Measurements from ENCODE around the gene FHAD1. TPM values are rescaled to one million over a fixed set of nuclear protein-coding genes. Genes with fewer than 3 reads are reported as not detected.
A peak's percentile ranks its signal among the peaks of the same experiment; 100 is the strongest.

Gene FHAD1
- total and polyA plus RNA-seq, 2 of the 13 experiments (the other 11 are each of a cell fraction or from before 2014, with no cell fraction given) = not detected

GRCh38 chr1:15354580-15354965 lies 107.5 kb downstream of the FHAD1 start:
- no peaks in the 10 kb centered on the region for H3K79me2 ChIP-seq (ENCODE audit: insufficient read depth, low read length)
- ChIA-PET CTCF (ENCODE audit: low intra/inter-chr PET ratio, low total read pairs) (no interaction called here), POLR2A (no interaction called here)
- H3K9ac ChIP-seq (ENCODE audit: insufficient read depth, low read depth, low read length) = no peak overlapping the region
- no peaks in the 10 kb centered on the region for H3K36me3 ChIP-seq (replicated peaks in 1 of 2; ENCODE audit: control insufficient read depth in 1 of 2, insufficient read depth in 2 of 2, low read length in 2 of 2)
- TF ChIP-seq SNRNP70 (IDR thresholded peaks at IDR 0.05; ENCODE audit: low read depth, low read length) (no peak), KAT8 (CRISPR knock-in tag; IDR thresholded peaks at IDR 0.05) (0 out of 2 replicates have a peak, but pooled peaks have one; percentile 0)
- peak overlapping the region; percentile 63 for H3K4me2 ChIP-seq (ENCODE audit: low read depth, low read length)
- no peaks in the 10 kb centered on the region for H3K27me3 ChIP-seq (ENCODE audit: control insufficient read depth in 1 of 2, insufficient read depth in 2 of 2, low read length in 2 of 2)
- FAIRE-seq (no peak), ATAC-seq (no peak), DNase-seq (ENCODE audit: low spot score) (no peak)
- no peaks in the 10 kb centered on the region for H3K9me3 ChIP-seq (ENCODE audit: low read length)
- peak overlapping the region; percentile 5 for H3K27ac ChIP-seq (ENCODE audit: extremely low read length, insufficient read depth, low read length)
- H4K20me1 ChIP-seq (ENCODE audit: insufficient read depth, low read length) = no peaks in the 10 kb centered on the region
- intact Hi-C loops (cut with micrococcal nuclease; ENCODE audit: unreplicated experiment) (no loop called here), in situ Hi-C loops (cut with HindIII; ENCODE audit: extremely low pct_ligation_motif_present, low pct_unique_long_range_greater_than_20kb) (no loop called here)
- peaks cover 90% of the 10 kb centered on the region for H3K4me1 ChIP-seq (ENCODE audit: insufficient read depth, low read length)
- H3K4me3 ChIP-seq (replicated peaks in 1 of 3; ENCODE audit: insufficient read depth in 1 of 3, low read depth in 2 of 3, low read length in 3 of 3) = 0 out of 6 replicates have a peak overlapping the region, but pooled peaks of 1 of the 3 experiments have one; percentile 35
- WGBS (ENCODE audit: low lambda C conversion rate) = 26% methylated on average over 6 of the region's 6 CpGs
- no peak overlapping the region for H2AFZ ChIP-seq (ENCODE audit: low read length)
- BruUV-seq (replicated peaks) = no TSS peak

GRCh38 chr1:15355968-15356625 lies 109.1 kb downstream of the FHAD1 start:
- H3K4me3 ChIP-seq (replicated peaks in 1 of 3; ENCODE audit: insufficient read depth in 1 of 3, low read depth in 2 of 3, low read length in 3 of 3) = peak overlapping the region in 2 of 3 experiments; percentile 31 to 35; a peak in 2 of 6 replicates
- peak; percentile 85 for ATAC-seq
- POLR2A ChIA-PET = no interaction called here
- TF ChIP-seq ATF6 (CRISPR knock-in tag; conservative IDR thresholded peaks at IDR 0.05) (no peak), ZNF598 (CRISPR knock-in tag; IDR thresholded peaks at IDR 0.05; ENCODE audit: borderline replicate concordance) (0 out of 2 replicates have a peak, but pooled peaks have one; percentile 25), FOSL1 (CRISPR knock-in tag; IDR thresholded peaks at IDR 0.05; ENCODE audit: borderline replicate concordance) (peak; percentile 64; the same call in 1 of the 2 replicates), LCORL (IDR thresholded peaks at IDR 0.05) (no peak), LCORL (CRISPR knock-in tag; IDR thresholded peaks at IDR 0.05) (peak; percentile 75; the same call in 1 of the 2 replicates), EP300 (IDR thresholded peaks at IDR 0.05; ENCODE audit: low read depth in 2 of 2, low read length in 2 of 2) (peak in 1 of 2 experiments; percentile 70; a peak in 2 of 4 replicates), EP300 (CRISPR knock-in tag; IDR thresholded peaks at IDR 0.05; ENCODE audit: borderline replicate concordance) (peak; percentile 61; the same call in 1 of the 2 replicates), STAT6 (CRISPR knock-in tag; IDR thresholded peaks at IDR 0.05; ENCODE audit: borderline replicate concordance) (0 out of 2 replicates have a peak, but pooled peaks have one; percentile 39)

More at GRCh38 chr1:15355968-15356625, 109.1 kb downstream of the FHAD1 start:
- no peak overlapping the region for H3K9ac ChIP-seq (ENCODE audit: insufficient read depth, low read depth, low read length)
- no TSS peak for BruUV-seq (replicated peaks)
- H3K4me1 ChIP-seq (ENCODE audit: insufficient read depth, low read length) = peaks cover 89% of the 10 kb centered on the region
- CTCF ChIA-PET (ENCODE audit: low intra/inter-chr PET ratio, low total read pairs) = no interaction called here
- H3K79me2 ChIP-seq (ENCODE audit: insufficient read depth, low read length) = no peaks in the 10 kb centered on the region
- intact Hi-C loops (cut with micrococcal nuclease; ENCODE audit: unreplicated experiment) = no loop called here
- FAIRE-seq = peak; percentile 93
- no peaks in the 10 kb centered on the region for H4K20me1 ChIP-seq (ENCODE audit: insufficient read depth, low read length)
- in situ Hi-C loops (cut with HindIII; ENCODE audit: extremely low pct_ligation_motif_present, low pct_unique_long_range_greater_than_20kb) = no loop called here
- DNase-seq (ENCODE audit: low spot score) = peak; percentile 93
- no peaks in the 10 kb centered on the region for H3K9me3 ChIP-seq (ENCODE audit: low read length)
- WGBS (ENCODE audit: low lambda C conversion rate) = 4% methylated on average over 14 of the region's 16 CpGs
- H3K27me3 ChIP-seq (ENCODE audit: control insufficient read depth in 1 of 2, insufficient read depth in 2 of 2, low read length in 2 of 2) = no peaks in the 10 kb centered on the region
- no peak overlapping the region for H2AFZ ChIP-seq (ENCODE audit: low read length)
- peak overlapping the region; percentile 74 for H3K4me2 ChIP-seq (ENCODE audit: low read depth, low read length)
- peak overlapping the region; percentile 44 for H3K27ac ChIP-seq (ENCODE audit: extremely low read length, insufficient read depth, low read length)
- H3K36me3 ChIP-seq (replicated peaks in 1 of 2; ENCODE audit: control insufficient read depth in 1 of 2, insufficient read depth in 2 of 2, low read length in 2 of 2) = no peaks in the 10 kb centered on the region

All from HepG2 (cell line).